ENCODE measurements around the gene NKX2-1. TPM values are rescaled to one million over a fixed set of nuclear protein-coding genes. Genes with fewer than 3 reads are reported as not detected.

NKX2-1 gene
- total and polyA plus RNA-seq, 8 donors: 13.4 TPM; not detected in 7

DNA sequence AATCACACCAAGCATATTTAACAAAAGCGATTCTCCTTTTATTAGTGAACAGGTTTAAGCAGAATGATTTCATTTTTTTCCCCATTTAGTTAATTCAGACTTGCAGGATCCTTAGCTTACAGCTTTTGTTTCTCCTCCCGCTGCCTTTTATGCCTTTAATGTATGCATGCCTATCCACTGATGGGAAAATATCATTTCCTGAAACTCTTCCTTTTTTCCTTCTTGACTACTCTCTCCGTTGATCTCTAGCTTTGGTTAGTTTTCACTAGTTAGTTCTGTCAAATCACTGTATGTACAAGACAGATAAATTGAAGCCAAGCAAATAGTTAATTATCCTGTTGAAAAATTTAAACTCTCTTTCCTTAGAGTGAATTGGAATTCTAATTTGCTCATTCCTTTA is 26.3 kb downstream of the NKX2-1 start:
- Histone ChIP-seq H3K27ac (no peak overlapping the region), H3K27me3 (peaks cover 0 to 93% (median 10%) of the 10 kb centered on the region in 3 donors), H3K9me3 (no peaks in the 10 kb centered on the region), H3K4me3 (no peak overlapping the region), H3K36me3 (no peaks in the 10 kb centered on the region), H3K4me1 (no peaks in the 10 kb centered on the region)
- TF ChIP-seq, protein P1, sequence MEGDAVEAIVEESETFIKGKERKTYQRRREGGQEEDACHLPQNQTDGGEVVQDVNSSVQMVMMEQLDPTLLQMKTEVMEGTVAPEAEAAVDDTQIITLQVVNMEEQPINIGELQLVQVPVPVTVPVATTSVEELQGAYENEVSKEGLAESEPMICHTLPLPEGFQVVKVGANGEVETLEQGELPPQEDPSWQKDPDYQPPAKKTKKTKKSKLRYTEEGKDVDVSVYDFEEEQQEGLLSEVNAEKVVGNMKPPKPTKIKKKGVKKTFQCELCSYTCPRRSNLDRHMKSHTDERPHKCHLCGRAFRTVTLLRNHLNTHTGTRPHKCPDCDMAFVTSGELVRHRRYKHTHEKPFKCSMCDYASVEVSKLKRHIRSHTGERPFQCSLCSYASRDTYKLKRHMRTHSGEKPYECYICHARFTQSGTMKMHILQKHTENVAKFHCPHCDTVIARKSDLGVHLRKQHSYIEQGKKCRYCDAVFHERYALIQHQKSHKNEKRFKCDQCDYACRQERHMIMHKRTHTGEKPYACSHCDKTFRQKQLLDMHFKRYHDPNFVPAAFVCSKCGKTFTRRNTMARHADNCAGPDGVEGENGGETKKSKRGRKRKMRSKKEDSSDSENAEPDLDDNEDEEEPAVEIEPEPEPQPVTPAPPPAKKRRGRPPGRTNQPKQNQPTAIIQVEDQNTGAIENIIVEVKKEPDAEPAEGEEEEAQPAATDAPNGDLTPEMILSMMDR (IDR thresholded peaks at IDR 0.05): no peak
- no peak for TF ChIP-seq EP300 (IDR thresholded peaks at IDR 0.05)
- no peak for TF ChIP-seq POLR2A (IDR thresholded peaks at IDR 0.05)
- no peak for TF ChIP-seq POLR2AphosphoS5 (IDR thresholded peaks at IDR 0.05)
- no peak for DNase-seq
- 20 to 33% (median 30%) methylated on average over 3 of the region's 3 CpGs for WGBS, 5 donors
- intact Hi-C loops (cut with DNase I; ENCODE audit: low total_unique reads): no loop called here

DNA sequence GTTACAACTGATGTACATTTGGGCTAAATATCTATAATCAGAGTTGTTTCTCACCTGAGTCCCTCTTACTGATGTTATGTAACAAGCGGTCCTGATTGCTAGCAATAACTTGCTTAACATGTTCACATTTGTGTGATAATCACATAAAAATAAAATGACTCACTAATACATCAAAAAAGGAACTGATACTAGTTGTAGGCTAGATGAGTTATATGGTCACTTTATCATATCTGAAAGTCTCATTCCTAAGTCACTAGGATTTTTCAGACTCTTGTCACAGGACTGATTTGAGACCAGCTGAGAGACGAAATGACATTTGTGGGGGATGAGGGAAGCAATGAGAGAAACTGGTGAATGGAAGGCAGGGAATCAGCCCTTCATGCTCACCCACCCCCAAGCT is 34.3 kb downstream of the NKX2-1 start:
- H3K4me1 ChIP-seq: no peaks in the 10 kb centered on the region
- WGBS, 5 donors: 63 to 73% (median 70%) methylated on average over 2 of the region's 2 CpGs
- H3K27ac ChIP-seq: no peak overlapping the region
- H3K9me3 ChIP-seq: no peaks in the 10 kb centered on the region
- no peak overlapping the region for H3K4me3 ChIP-seq
- peaks cover 0 to 66% (median 0%) of the 10 kb centered on the region in 3 donors for H3K27me3 ChIP-seq
- no peak for DNase-seq
- TF ChIP-seq, protein P1 (IDR thresholded peaks at IDR 0.05): no peak
- no peak for TF ChIP-seq EP300 (IDR thresholded peaks at IDR 0.05)
- TF ChIP-seq POLR2A (IDR thresholded peaks at IDR 0.05): no peak
- TF ChIP-seq POLR2AphosphoS5 (IDR thresholded peaks at IDR 0.05): no peak
- no peaks in the 10 kb centered on the region for H3K36me3 ChIP-seq
- intact Hi-C loops (cut with DNase I; ENCODE audit: low total_unique reads): no loop called here

DNA sequence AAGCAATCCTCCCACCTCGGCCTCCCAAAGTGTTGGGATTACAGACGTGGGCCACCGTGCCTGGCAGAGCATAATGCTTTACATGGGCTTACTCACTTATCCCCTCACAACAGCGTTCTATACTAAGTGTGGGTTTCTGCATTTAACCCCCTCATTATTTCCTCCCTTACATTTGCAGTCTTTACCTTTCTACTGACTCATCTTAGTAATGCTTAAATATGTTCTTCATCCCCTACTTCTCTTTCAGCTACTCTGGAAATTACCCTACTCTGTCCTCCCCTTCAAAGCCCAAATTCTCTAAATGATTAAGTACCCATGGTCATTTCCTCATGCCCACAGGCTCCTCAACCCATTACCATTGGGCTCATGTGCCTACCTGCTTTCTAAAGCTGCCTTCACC is 40.7 kb downstream of the NKX2-1 start:
- Histone ChIP-seq H3K36me3 (no peaks in the 10 kb centered on the region), H3K27me3 (peaks cover 0 to 21% (median 0%) of the 10 kb centered on the region in 3 donors), H3K4me3 (no peak overlapping the region), H3K4me1 (no peaks in the 10 kb centered on the region), H3K27ac (no peak overlapping the region), H3K9me3 (no peaks in the 10 kb centered on the region)
- WGBS, 5 donors: 72 to 84% (median 78%) methylated on average over 4 of the region's 4 CpGs
- TF ChIP-seq POLR2AphosphoS5 (IDR thresholded peaks at IDR 0.05) (no peak), EP300 (IDR thresholded peaks at IDR 0.05) (no peak), POLR2A (IDR thresholded peaks at IDR 0.05) (no peak)
- TF ChIP-seq, protein P1 (IDR thresholded peaks at IDR 0.05): no peak
- DNase-seq: no peak
- intact Hi-C loops (cut with DNase I; ENCODE audit: low total_unique reads): no loop called here

GRCh38 chr14:36478782-36479181 is 41.2 kb downstream of the NKX2-1 start:
- intact Hi-C loops (cut with DNase I; ENCODE audit: low total_unique reads): no loop called here
- H3K36me3 ChIP-seq: no peaks in the 10 kb centered on the region
- WGBS, 5 donors: 0 to 43% (median 0%) methylated on average over 1 of the region's 1 CpG
- no peak overlapping the region for H3K4me3 ChIP-seq
- H3K27ac ChIP-seq: no peak overlapping the region
- TF ChIP-seq, protein P1 (IDR thresholded peaks at IDR 0.05): no peak
- TF ChIP-seq POLR2AphosphoS5 (IDR thresholded peaks at IDR 0.05): no peak
- no peak for TF ChIP-seq POLR2A (IDR thresholded peaks at IDR 0.05)
- TF ChIP-seq EP300 (IDR thresholded peaks at IDR 0.05): no peak
- H3K4me1 ChIP-seq: no peaks in the 10 kb centered on the region
- H3K27me3 ChIP-seq: peaks cover 0 to 17% (median 0%) of the 10 kb centered on the region in 3 donors
- DNase-seq: no peak
- no peaks in the 10 kb centered on the region for H3K9me3 ChIP-seq

Data from stomach (tissue), 9 donors.